GM12892 (cell line): ENCODE results near the gene GSTM3.

Source experiments
- POLR2A ChIP-seq: IDR thresholded peaks from 2 replicates; pipeline ENCODE4 v1.6.1; 2011; ENCODE audit warnings: low read depth, low read length, control low read depth
- POLR2AphosphoS5 ChIP-seq: IDR thresholded peaks from 2 replicates; pipeline ENCODE4 v1.6.1; 2011; ENCODE audit warnings: low read depth, low read length, control low read depth
- TAF1 ChIP-seq: IDR thresholded peaks from 2 replicates; pipeline ENCODE4 v1.6.1; 2011; ENCODE audit warnings: low read depth, mild to moderate bottlenecking, control low read depth, low read length, borderline replicate concordance

GRCh38 chr1:109783436-109783835 lies 42.6 kb upstream of the GSTM3 start:
- no peak for TF ChIP-seq POLR2A
- TF ChIP-seq POLR2AphosphoS5, result no peak
- no peak for TF ChIP-seq TAF1
